ENCODE data around the gene GALNT9. TPM values are rescaled to one million over a fixed set of nuclear protein-coding genes. Genes with fewer than 3 reads are reported as not detected.

The GALNT9 gene
- total RNA-seq, 1 experiment from 2014 or later = 2.6 TPM

GRCh38 chr12:132321321-132322118 is 7.9 kb downstream of the GALNT9 start:
- BruUV-seq (replicated peaks) = no TSS peak
- TF ChIP-seq REST (IDR thresholded peaks at IDR 0.05; ENCODE audit: low read depth) (no peak), EGR1 (IDR thresholded peaks at IDR 0.05; ENCODE audit: low read depth) (no peak), RAD21 (IDR thresholded peaks at IDR 0.05; ENCODE audit: low read depth) (no peak)
- intact Hi-C loops (cut with micrococcal nuclease) = no loop called here
- ChIA-PET CTCF (no interaction called here), RAD21 (ENCODE audit: low non-redundant PET in 1 of 2, low total read pairs in 2 of 2, uncharacterized antibody in 2 of 2, unreplicated experiment in 2 of 2) (no interaction called here), POLR2A (no interaction called here)
- no peaks in the 10 kb centered on the region for H3K79me2 ChIP-seq (ENCODE audit: insufficient read depth, low read length)
- no peak for ATAC-seq
- H3K9ac ChIP-seq (ENCODE audit: low read length) = no peak overlapping the region
- H3K27me3 ChIP-seq (ENCODE audit: insufficient read depth, low read length) = no peaks in the 10 kb centered on the region
- H3K9me3 ChIP-seq (ENCODE audit: control insufficient read depth in 1 of 2, insufficient read depth in 1 of 2, low read depth in 1 of 2, low read length in 2 of 2) = no peaks in the 10 kb centered on the region
- no peak overlapping the region for H3K4me3 ChIP-seq (replicated peaks in 1 of 2; ENCODE audit: low read depth in 1 of 2, low read length in 2 of 2)
- H2AFZ ChIP-seq (ENCODE audit: low read depth, low read length, poor library complexity, severe bottlenecking) = no peak overlapping the region
- no peak overlapping the region for H3K4me2 ChIP-seq (ENCODE audit: low read length)
- no peaks in the 10 kb centered on the region for H3K9me2 ChIP-seq (ENCODE audit: insufficient read depth)
- no peaks in the 10 kb centered on the region for H4K20me1 ChIP-seq (ENCODE audit: insufficient read depth)
- no peak overlapping the region for H3K27ac ChIP-seq (ENCODE audit: low read depth, low read length)
- DNase-seq (ENCODE audit: low read depth, low spot score) = no peak
- no peaks in the 10 kb centered on the region for H3K36me3 ChIP-seq (ENCODE audit: control insufficient read depth in 1 of 2, insufficient read depth in 2 of 2, low read length in 2 of 2)
- H3K4me1 ChIP-seq (ENCODE audit: control insufficient read depth in 1 of 2, insufficient read depth in 2 of 2, low read length in 2 of 2) = no peaks in the 10 kb centered on the region

- Histone ChIP-seq H3K27ac (ENCODE audit: low read depth, low read length) (no peak overlapping the region), H3K9ac (ENCODE audit: low read length) (no peak overlapping the region), H3K4me1 (ENCODE audit: control insufficient read depth in 1 of 2, insufficient read depth in 2 of 2, low read length in 2 of 2) (no peaks in the 10 kb centered on the region), H3K79me2 (ENCODE audit: insufficient read depth, low read length) (no peaks in the 10 kb centered on the region), H3K27me3 (ENCODE audit: insufficient read depth, low read length) (no peaks in the 10 kb centered on the region), H3K4me2 (ENCODE audit: low read length) (no peak overlapping the region), H3K36me3 (ENCODE audit: control insufficient read depth in 1 of 2, insufficient read depth in 2 of 2, low read length in 2 of 2) (no peaks in the 10 kb centered on the region), H3K9me3 (ENCODE audit: control insufficient read depth in 1 of 2, insufficient read depth in 1 of 2, low read depth in 1 of 2, low read length in 2 of 2) (no peaks in the 10 kb centered on the region), H3K9me2 (ENCODE audit: insufficient read depth) (no peaks in the 10 kb centered on the region), H2AFZ (ENCODE audit: low read depth, low read length, poor library complexity, severe bottlenecking) (no peak overlapping the region), H4K20me1 (ENCODE audit: insufficient read depth) (no peaks in the 10 kb centered on the region), H3K4me3 (replicated peaks in 1 of 2; ENCODE audit: low read depth in 1 of 2, low read length in 2 of 2) (no peak overlapping the region)
- ATAC-seq (no peak), DNase-seq (ENCODE audit: low read depth, low spot score) (no peak)
- RAD21 ChIA-PET (ENCODE audit: low non-redundant PET in 1 of 2, low total read pairs in 2 of 2, uncharacterized antibody in 2 of 2, unreplicated experiment in 2 of 2) = no interaction called here
- intact Hi-C loops (cut with micrococcal nuclease) = no loop called here
- BruUV-seq (replicated peaks) = no TSS peak
- POLR2A ChIA-PET = no interaction called here
- CTCF ChIA-PET = no interaction called here
- TF ChIP-seq YY1 (IDR thresholded peaks at IDR 0.05; ENCODE audit: extremely low read depth, insufficient replicate concordance, low read depth, low read length) (no peak), ZFX (IDR thresholded peaks at IDR 0.05) (no peak), SRF (IDR thresholded peaks at IDR 0.05; ENCODE audit: low read depth) (no peak), ZNF274 (IDR thresholded peaks at IDR 0.05; ENCODE audit: low read depth, low read length) (no peak), JUND (IDR thresholded peaks at IDR 0.05) (no peak), SIN3A (IDR thresholded peaks at IDR 0.05; ENCODE audit: low read depth) (no peak), RAD21 (IDR thresholded peaks at IDR 0.05; ENCODE audit: low read depth) (no peak), EGR1 (IDR thresholded peaks at IDR 0.05; ENCODE audit: low read depth) (no peak), ELF1 (IDR thresholded peaks at IDR 0.05; ENCODE audit: borderline replicate concordance, low read depth) (no peak), FOSL1 (IDR thresholded peaks at IDR 0.05; ENCODE audit: low read depth) (no peak), SP1 (IDR thresholded peaks at IDR 0.05; ENCODE audit: low read depth) (no peak), POLR2AphosphoS5 (IDR thresholded peaks at IDR 0.05; ENCODE audit: low read depth, low read length) (no peak), EZH2 (IDR thresholded peaks at IDR 0.05) (no peak), REST (IDR thresholded peaks at IDR 0.05; ENCODE audit: low read depth) (no peak)
Measured at GRCh38 chr12:132320767-132321211, 8.6 kb downstream of the GALNT9 start.

Measured in HCT116 (cell line).